ENCODE results near the gene PHKG2.

- no peak for TF ChIP-seq CTCF (conservative IDR thresholded peaks at IDR 0.05; ENCODE audit: low read depth, low read length)
- TF ChIP-seq EZH2 (IDR thresholded peaks at IDR 0.05; ENCODE audit: low read length, unreplicated experiment) = no peak
- no peak for TF ChIP-seq EZH2phosphoT487 (IDR thresholded peaks at IDR 0.05; ENCODE audit: borderline replicate concordance, low read length)
Observed at GRCh38 chr16:30780021-30780420, 31.8 kb downstream of the PHKG2 start.
